HEK293 (cell line): ENCODE data around the gene ASCC2.

Source experiments
- CTCF ChIA-PET: fragments of 350-600 bp; formaldehyde crosslinking; extraction: SDS; loops from one replicate; lab custom pipeline; 2021; ENCODE audit warnings: antibody characterized with exemption; lab: Yijun Ruan, JAX
- POLR2A ChIA-PET: fragments of 300-600 bp; formaldehyde crosslinking; extraction: SDS; loops from one replicate; lab custom pipeline; 2020; ENCODE audit warnings: antibody characterized with exemption, inconsistent platforms; lab: Yijun Ruan, JAX
- H3K27ac ChIP-seq: fragments of 200-500 bp; sonication (Bioruptor generic); 2 replicates; pipeline ENCODE4 v1.5.1; 2014; ENCODE audit warnings: low read depth, low read length, control low read depth, inconsistent platforms; ENCODE audit errors: extremely low read depth
- H3K36me3 ChIP-seq, 2 experiments: fragments of 200-500 bp in 1 of 2; sonication (Bioruptor generic) in 1 of 2; 1 replicate in 1 of 2; 2 replicates in 1 of 2; pipeline ENCODE4 v1.5.1; 2014 to 2017; ENCODE audit warnings: inconsistent platforms in 2 of 2, low read length in 2 of 2; ENCODE audit not compliant: control insufficient read depth in 2 of 2, insufficient read depth in 1 of 2
- H3K4me1 ChIP-seq: fragments of 200-500 bp; sonication (Bioruptor generic); 2 replicates; pipeline ENCODE4 v1.5.1; 2014; ENCODE audit warnings: mild to moderate bottlenecking, low read length, inconsistent platforms; ENCODE audit not compliant: control insufficient read depth, insufficient read depth
- H3K4me3 ChIP-seq: 2 replicates; pipeline ENCODE4 v1.5.1; 2011; ENCODE audit warnings: low read depth, mild to moderate bottlenecking, control low read depth, low read length, moderate library complexity
- H3K9me3 ChIP-seq: fragments of 200-500 bp; sonication (Bioruptor generic); 2 replicates; pipeline ENCODE4 v1.5.1; 2014; ENCODE audit warnings: low read depth, low read length, inconsistent platforms; ENCODE audit not compliant: control insufficient read depth, insufficient read depth
- IKZF3 ChIP-seq: fragments of 450-650 bp; IDR thresholded peaks from 2 replicates; pipeline ENCODE4 v1.5.0; 2018; ENCODE audit warnings: missing biosample characterization, mild to moderate bottlenecking, missing genetic modification characterization, moderate library complexity
- KLF17 ChIP-seq: fragments of 450-650 bp; formaldehyde crosslinking; IDR thresholded peaks from 2 replicates; pipeline ENCODE4 v1.5.1; 2016; ENCODE audit warnings: missing biosample characterization, missing genetic modification characterization
- KLF8 ChIP-seq: fragments of 450-650 bp; formaldehyde crosslinking; IDR thresholded peaks from 2 replicates; pipeline ENCODE4 v1.5.1; 2016; ENCODE audit warnings: missing biosample characterization, missing genetic modification characterization
- PRDM2 ChIP-seq: fragments of 450-650 bp; formaldehyde crosslinking; IDR thresholded peaks from 2 replicates; pipeline ENCODE4 v1.5.1; 2016; ENCODE audit warnings: missing biosample characterization, missing genetic modification characterization, borderline replicate concordance
- ZNF157 ChIP-seq: fragments of 450-650 bp; formaldehyde crosslinking; IDR thresholded peaks from 2 replicates; pipeline ENCODE4 v1.5.1; 2016; ENCODE audit warnings: missing biosample characterization, missing genetic modification characterization
- ZNF26 ChIP-seq: fragments of 450-650 bp; formaldehyde crosslinking; IDR thresholded peaks from 2 replicates; pipeline ENCODE4 v1.5.1; 2016; ENCODE audit warnings: missing biosample characterization, missing genetic modification characterization
- ZNF350 ChIP-seq: fragments of 450-650 bp; formaldehyde crosslinking; IDR thresholded peaks from 2 replicates; pipeline ENCODE4 v1.5.0; 2017; ENCODE audit warnings: missing biosample characterization, mild to moderate bottlenecking, missing genetic modification characterization
- ZNF366 ChIP-seq: fragments of 450-650 bp; formaldehyde crosslinking; conservative IDR thresholded peaks from 2 replicates; pipeline ENCODE4 v1.5.1; 2016; ENCODE audit warnings: missing biosample characterization, missing genetic modification characterization
- ZNF423 ChIP-seq: fragments of 450-650 bp; formaldehyde crosslinking; IDR thresholded peaks from 2 replicates; pipeline ENCODE4 v1.5.1; 2016; ENCODE audit warnings: missing biosample characterization, missing genetic modification characterization
- ZNF510 ChIP-seq: fragments of 450-650 bp; formaldehyde crosslinking; IDR thresholded peaks from 2 replicates; pipeline ENCODE4 v1.5.1; 2018; ENCODE audit warnings: mild to moderate bottlenecking, missing genetic modification characterization, missing biosample characterization; ENCODE audit not compliant: insufficient replicate concordance
- ZNF513 ChIP-seq: fragments of 450-650 bp; IDR thresholded peaks from 2 replicates; pipeline ENCODE4 v1.5.1; 2018; ENCODE audit warnings: missing biosample characterization, missing genetic modification characterization
- ZNF560 ChIP-seq: fragments of 450-650 bp; formaldehyde crosslinking; IDR thresholded peaks from 2 replicates; pipeline ENCODE4 v1.5.1; 2017; ENCODE audit warnings: missing biosample characterization, missing genetic modification characterization, borderline replicate concordance
- ZNF561 ChIP-seq: fragments of 450-650 bp; IDR thresholded peaks from 2 replicates; pipeline ENCODE4 v1.5.1; 2018; ENCODE audit warnings: missing biosample characterization, missing genetic modification characterization, borderline replicate concordance
- ZNF610 ChIP-seq: fragments of 450-650 bp; formaldehyde crosslinking; IDR thresholded peaks from 2 replicates; pipeline ENCODE4 v1.5.1; 2016; ENCODE audit warnings: missing biosample characterization, missing genetic modification characterization, borderline replicate concordance
- ZNF621 ChIP-seq: fragments of 450-650 bp; formaldehyde crosslinking; IDR thresholded peaks from 2 replicates; pipeline ENCODE4 v1.5.1; 2017; ENCODE audit warnings: missing biosample characterization, missing genetic modification characterization
- ZNF629 ChIP-seq: fragments of 450-650 bp; formaldehyde crosslinking; IDR thresholded peaks from 2 replicates; pipeline ENCODE4 v1.5.1; 2017; ENCODE audit warnings: missing biosample characterization, missing genetic modification characterization
- ZNF658 ChIP-seq: fragments of 450-650 bp; formaldehyde crosslinking; IDR thresholded peaks from 2 replicates; pipeline ENCODE4; 2016; ENCODE audit warnings: missing biosample characterization, missing genetic modification characterization
- ZNF701 ChIP-seq: fragments of 450-650 bp; formaldehyde crosslinking; IDR thresholded peaks from 2 replicates; pipeline ENCODE4 v1.5.1; 2016; ENCODE audit warnings: missing biosample characterization, missing genetic modification characterization
- ZNF707 ChIP-seq: fragments of 450-650 bp; formaldehyde crosslinking; IDR thresholded peaks from 2 replicates; pipeline ENCODE4 v1.5.1; 2016; ENCODE audit warnings: missing biosample characterization, missing genetic modification characterization
- ZSCAN30 ChIP-seq: fragments of 450-650 bp; IDR thresholded peaks from 2 replicates; pipeline ENCODE4 v1.5.1; 2018; ENCODE audit warnings: missing biosample characterization, mild to moderate bottlenecking, missing genetic modification characterization, moderate library complexity

ASCC2 gene

GRCh38 chr22:29744902-29745301, 93.2 kb downstream of the ASCC2 start:
- Histone ChIP-seq H3K9me3 (no peaks in the 10 kb centered on the region), H3K4me1 (no peaks in the 10 kb centered on the region), H3K36me3 (peaks cover 0 to 45% of the 10 kb centered on the region in 2 experiments; a peak in 2 of 3 replicates), H3K4me3 (no peak overlapping the region), H3K27ac (no peak overlapping the region)
- CTCF ChIA-PET = interaction anchor here (0.5 to 1.4 kb wide), 2 partner anchors 261 to 1216 kb away, joined by 3 to 6 read pairs; no protein-coding TSS in a partner anchor
- POLR2A ChIA-PET = interaction anchor here (1.4 kb wide), 1 partner anchor 9 kb away, joined by 3 read pairs; no protein-coding TSS in a partner anchor
- no peak for TF ChIP-seq ZNF513
- no peak for TF ChIP-seq ZNF701 (tag by site-specific recombination)
- no peak for TF ChIP-seq KLF8 (tag by site-specific recombination)
- no peak for TF ChIP-seq ZNF560 (tag by site-specific recombination)
- no peak for TF ChIP-seq ZNF561 (tag by site-specific recombination)
- no peak for TF ChIP-seq ZNF610 (tag by site-specific recombination)
- no peak for TF ChIP-seq ZNF510 (tag by site-specific recombination)
- TF ChIP-seq ZNF366 = no peak
- TF ChIP-seq IKZF3 (tag by site-specific recombination) = no peak
- TF ChIP-seq PRDM2 (tag by site-specific recombination) = no peak
- TF ChIP-seq ZNF621 (tag by site-specific recombination) = no peak
- no peak for TF ChIP-seq ZNF423
- no peak for TF ChIP-seq ZNF26
- TF ChIP-seq ZNF157 (tag by site-specific recombination) = no peak
- no peak for TF ChIP-seq KLF17 (tag by site-specific recombination)
- TF ChIP-seq ZSCAN30 (tag by site-specific recombination) = no peak
- TF ChIP-seq ZNF658 (tag by site-specific recombination) = no peak
- TF ChIP-seq ZNF707 (tag by site-specific recombination) = no peak
- no peak for TF ChIP-seq ZNF350 (tag by site-specific recombination)
- TF ChIP-seq ZNF629 (tag by site-specific recombination) = no peak
